Dedifferentiated amniotic fluid mesenchymal stem cell (primary cell): ENCODE measurements around the gene DCAF12L2.
"Not testable (repeated sequence)": the region's sequence is repeated elsewhere in the genome, so short reads cannot be mapped to it uniquely, and the experiment has no call there.

Experiments
- DNase-seq: peaks from one replicate; pipeline ENCODE4 v3.0.0-alpha.2; 2016; ENCODE audit errors: extremely low spot score

Gene DCAF12L2

GRCh38 chrX:126165721-126166461 lies at the start of gene DCAF12L2:
DCAF12L2 (minus strand) TSS chrX:126166289; CDS start chrX:126165924, 365 bp downstream.
- DNase-seq, result no peak

GRCh38 chrX:126190888-126191287 lies 24.8 kb upstream of the DCAF12L2 start:
- not testable (repeated sequence) for DNase-seq

DNA sequence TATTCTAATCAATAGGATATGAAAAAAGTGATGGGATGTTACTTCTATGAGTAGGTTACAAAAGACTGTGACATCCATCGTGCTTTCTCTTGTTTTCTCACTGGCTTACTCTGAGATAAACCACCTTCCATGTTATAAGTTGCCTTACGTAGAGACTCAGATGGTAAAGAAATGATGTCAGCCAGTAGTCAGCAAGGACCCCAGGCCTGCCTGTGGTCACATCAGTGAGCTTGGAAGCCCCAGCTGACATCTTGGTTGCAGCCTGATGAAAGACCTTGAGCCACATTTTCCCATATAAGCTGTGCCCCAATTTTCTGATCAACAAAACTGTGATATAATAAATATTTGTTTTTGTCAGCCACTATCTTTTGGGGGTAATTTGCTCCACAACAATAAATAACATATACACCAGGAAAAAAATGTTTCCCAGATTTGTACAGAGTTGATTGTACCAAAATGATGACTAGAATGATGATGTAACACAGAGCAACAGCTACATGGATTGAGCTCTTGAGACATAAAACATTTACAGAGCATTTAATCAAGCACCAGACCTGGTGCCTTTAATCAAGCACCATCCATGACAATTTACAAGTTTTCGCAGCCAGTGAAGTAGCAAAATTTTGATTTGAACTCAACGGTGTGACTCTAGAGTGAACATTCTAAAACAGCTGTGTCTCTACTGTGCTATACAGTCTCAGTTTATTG lies 11.2 kb upstream of the DCAF12L2 start:
- DNase-seq, result no peak

- DNase-seq, result no peak
Observed at GRCh38 chrX:126170720-126171119, 4.6 kb upstream of the DCAF12L2 start.

DNA sequence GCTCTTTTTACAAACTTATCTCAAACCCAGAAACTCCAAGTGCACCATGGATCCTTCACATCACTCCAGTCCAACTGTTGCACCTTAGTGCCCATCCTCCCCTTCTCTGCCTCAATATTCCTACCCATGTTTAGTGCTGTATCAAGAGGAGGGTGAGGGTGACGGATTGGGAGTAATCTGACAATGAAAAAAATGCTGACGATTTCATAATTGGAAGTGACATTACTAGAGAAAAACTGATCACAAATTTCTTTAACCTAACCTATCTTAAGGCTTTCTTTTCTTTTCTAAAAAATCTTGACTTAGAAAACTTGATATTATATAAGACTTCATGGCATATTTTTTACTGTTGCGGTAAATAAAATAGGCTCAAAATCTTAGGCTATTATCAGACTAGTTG lies 1.5 kb upstream of the DCAF12L2 start:
- DNase-seq, result no peak

- no peak for DNase-seq
Observed at GRCh38 chrX:126165401-126165720, 728 bp downstream of the DCAF12L2 start.

DNA sequence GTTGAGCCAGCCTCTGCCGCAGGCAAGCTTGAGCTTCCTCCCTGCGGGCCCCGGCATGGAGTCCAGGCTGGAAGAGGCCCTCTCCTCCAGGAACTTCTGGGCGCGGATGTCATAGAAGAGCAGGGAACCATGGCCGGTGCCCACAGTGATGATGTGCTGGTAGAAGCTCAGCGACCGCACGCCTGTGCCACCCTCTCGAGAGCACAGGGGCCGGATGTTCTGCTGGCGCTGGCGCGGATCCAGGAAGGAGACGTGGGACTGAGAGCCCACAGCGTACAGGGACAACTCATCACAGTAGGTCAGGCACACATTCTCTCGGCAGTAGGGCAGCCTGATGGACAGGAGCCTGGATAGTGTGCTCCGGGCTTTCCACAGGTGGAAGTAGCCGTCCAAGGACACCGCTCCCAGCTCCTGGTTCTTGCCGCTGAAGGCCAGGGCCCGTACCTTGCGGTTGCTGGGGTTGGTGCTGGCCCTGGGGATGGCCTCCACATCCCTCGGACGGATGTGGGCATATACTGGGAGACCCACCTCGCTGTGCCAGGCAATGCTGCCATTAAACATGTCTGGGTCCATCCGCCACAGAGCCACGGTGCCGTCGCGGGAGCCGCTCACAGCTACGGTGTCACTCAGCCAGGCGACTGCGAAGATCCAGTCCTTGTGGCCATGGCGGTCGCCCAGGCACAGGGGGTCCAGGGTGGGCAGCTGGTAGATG lies 1.2 kb downstream of the DCAF12L2 start:
- no peak for DNase-seq

GRCh38 chrX:126164226-126164625 lies 1.9 kb downstream of the DCAF12L2 start:
- DNase-seq, result no peak

DNA sequence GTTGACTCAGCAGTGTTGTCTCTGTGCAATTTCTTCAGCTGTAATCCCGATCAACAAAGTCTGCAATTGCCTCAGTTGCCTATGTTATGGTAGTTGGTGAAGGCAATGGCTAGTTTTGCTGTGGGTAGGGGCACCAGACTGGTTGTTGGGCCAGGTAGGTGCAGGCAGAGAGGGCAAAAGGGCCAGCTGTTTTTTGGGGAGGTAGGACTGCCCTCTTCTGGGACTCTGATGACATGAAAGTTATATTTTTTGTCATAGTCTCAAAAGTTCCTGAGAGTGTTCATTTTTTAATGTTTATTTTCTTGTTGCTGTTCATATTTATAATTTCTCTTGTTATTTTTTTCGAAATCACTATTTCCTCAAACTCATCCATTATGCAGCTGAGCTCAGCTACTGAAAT lies 25.1 kb downstream of the DCAF12L2 start:
- no peak for DNase-seq

GRCh38 chrX:126137899-126138298 lies 28.2 kb downstream of the DCAF12L2 start:
- no peak for DNase-seq

DNA sequence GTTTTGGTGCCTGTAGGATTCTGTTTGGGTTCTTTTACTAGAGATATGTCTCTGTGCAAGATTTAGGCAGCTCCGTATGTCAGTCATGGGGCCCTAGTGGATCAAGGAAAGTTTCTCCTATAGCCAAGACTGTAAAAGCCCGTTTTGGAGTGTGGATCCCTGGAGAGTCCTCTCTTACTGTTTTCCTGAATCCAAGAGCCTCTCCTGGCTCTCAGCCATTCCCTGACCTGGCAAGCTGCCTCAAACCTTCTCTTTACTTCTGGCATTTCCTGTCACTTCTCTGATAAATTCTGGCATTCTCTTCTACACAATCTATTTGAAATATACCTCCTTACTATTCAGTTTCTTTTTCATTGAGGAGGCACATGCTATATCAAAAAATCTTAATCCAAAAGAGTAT lies 41.4 kb downstream of the DCAF12L2 start:
- no peak for DNase-seq
